Activated CD4-positive, alpha-beta T cell treated with anti-CD3 and anti-CD28 coated beads for 4 hours (primary cell): ENCODE measurements around the gene LINC01488.

ENCODE experiments used
- DNase-seq, 2 donors: peaks; one replicate each; pipeline ENCODE4 v3.0.0-alpha.2; 2020

The LINC01488 gene

DNA sequence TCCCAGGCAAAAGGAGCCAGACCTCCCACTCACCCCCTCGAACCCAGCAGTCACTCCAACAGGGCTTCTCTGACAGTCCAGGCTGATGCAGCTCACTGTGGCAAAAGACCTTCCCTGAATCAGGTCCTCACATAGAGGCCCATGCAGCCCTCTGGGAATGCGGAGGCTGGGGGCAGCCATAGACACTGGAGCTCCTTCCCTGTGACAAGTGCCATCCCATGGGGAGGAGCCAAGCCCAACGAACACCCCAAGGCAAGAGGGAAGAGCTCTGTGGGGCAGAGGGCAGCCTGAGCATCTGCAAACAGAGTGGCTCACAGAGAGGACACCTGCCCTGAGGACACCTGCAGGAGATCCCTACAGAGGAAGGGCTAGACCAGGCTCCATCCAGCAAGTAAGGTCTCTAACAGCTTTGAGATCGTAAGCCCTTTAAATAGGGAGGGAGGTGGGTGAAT is at the start of gene LINC01488:
LINC01488 (plus strand) TSS at position 271 of the 452 bp plus-strand sequence.
- DNase-seq: no peak

DNA sequence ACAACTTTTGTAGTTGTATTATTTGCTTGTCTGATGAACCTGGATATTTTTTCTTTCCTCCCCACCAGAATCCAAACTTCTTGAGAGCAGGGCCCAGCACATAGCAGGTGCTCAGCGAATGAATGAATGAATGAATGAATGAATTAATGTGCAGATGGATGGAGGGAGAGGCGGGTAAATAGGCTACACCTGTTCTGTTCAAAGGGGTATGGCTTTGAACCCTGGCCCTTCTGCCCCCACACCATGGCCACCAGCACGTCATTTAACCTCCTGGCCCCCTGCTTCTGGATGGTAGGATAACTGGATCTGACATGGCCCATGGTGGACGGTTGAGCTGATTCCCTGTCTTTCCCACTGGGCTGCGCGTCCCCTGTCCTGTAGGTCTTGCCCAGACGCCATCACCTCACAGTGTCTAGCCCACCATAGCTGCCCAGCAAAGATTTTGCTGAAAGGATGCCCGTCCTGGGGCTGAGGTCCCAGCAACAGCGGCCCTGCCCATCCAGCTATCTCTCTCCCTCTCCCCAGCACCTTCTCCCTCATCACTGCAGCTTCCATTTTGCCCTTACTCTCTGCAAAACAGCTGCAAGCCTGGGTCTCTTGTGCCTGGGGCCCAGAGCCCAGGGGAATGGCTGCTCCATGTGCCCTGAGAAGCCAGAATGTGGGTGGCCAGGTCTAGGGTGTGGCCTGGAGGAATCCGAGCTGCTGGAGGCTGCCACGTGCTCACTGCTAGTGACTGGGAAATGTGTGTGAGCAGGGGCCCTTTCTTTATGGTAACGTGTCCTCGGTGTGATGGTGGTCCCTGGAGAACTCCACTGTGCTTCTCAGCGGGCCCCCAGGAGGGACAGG is 49.3 kb upstream of the LINC01488 start:
- no peak for DNase-seq

DNA sequence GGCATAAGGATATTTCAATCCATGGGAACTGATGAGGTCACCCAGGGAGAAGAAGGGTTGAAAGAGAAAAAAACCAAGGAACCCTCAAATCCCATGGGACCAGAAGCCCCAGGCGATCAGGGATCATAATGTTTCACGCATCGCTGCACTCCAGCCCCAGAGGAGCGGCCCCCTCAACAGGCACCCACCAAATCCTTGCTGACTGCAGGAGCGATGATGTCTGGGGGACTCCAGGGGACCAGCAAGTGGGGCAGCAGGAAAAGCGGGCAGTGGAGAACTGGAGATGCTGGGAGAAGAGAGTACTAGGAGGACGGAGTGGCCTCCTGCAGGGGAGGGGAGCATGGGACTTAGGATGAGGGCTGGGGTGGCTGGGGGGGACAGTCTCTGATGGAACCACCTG is 47.7 kb upstream of the LINC01488 start:
- DNase-seq: no peak

DNA sequence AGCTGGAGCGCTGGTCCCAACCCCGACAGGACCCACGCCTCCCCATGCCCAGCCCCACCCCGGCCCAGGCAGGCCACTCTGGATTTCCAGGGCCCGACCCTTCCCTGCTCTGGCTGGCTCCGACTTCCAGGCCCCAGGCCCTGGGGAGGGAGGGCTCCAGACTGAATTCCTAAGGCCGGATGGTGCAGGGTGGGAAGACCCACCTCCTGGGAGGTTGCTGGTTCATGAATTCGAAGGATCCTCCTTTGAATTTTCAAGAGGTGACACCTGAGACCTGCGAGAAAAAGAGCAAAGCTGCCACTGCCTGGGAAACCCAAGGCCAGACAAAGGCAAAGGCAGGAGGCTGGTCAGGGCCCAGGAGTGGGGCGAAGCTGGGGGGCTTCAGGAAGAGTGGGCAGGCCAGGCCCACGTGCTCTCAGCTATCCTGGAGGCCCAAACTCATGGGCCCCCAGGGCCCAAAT is 47.0 kb upstream of the LINC01488 start:
- DNase-seq: no peak

DNA sequence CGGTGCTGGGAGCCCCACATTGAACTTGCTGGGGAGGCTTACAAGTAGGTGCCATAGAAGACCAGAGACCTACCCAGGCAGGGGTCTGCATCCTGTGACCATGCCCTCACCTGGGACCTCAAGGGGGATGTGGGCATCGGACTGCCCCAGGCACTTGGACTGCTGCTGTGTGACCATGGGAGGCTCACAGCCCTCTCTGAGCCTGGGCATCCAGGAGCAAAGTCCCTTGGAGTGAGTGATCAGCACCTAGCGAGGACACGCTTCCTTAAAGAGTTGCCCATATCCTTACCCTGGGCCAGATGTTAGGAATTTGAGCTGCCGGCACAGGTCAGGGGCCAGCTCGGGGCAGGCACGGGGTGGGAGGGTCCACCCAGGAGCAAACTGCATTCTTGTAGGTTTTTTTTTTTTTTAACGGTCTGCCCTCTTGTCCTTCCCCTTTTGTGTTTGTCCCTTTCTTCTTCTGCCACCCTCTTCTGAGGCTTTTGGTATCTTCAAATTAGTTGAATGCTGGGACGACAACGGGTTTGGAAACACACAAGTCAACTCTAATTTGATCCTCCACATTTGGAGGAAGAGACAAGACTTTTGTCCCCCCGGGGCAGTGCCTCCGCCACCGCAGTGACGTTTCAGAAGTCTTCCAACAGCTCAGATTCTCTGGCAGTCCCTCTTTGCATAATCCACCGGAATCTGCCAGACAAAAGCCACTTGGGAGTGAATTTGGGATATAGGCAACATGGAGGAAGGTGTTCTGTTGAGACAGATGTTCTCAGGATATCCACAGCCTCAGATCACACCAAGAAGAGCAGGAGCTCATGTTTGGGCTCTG is 46.1 kb upstream of the LINC01488 start:
- no peak for DNase-seq

GRCh38 chr11:69436041-69436982 is 45.2 kb upstream of the LINC01488 start:
- DNase-seq: no peak

- no peak for DNase-seq
Measured at GRCh38 chr11:69437001-69437875, 44.2 kb upstream of the LINC01488 start.

DNA sequence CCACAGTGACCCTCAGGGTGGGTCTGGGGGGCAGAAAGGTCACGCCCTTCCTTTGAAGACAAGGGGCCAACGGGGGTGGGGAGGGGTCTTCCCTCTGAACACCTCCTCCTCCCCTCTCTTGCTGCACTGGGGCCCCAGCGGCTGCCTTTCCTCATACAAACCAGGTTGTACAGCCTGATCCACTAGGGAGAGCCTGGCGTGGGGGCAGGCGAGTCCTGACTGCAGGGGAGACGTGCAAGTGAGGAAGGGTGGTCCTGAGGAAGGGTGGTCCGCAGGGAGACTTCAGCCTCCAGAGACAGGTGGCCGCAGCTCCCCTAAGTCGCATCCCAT is 43.6 kb upstream of the LINC01488 start:
- DNase-seq: no peak

DNA sequence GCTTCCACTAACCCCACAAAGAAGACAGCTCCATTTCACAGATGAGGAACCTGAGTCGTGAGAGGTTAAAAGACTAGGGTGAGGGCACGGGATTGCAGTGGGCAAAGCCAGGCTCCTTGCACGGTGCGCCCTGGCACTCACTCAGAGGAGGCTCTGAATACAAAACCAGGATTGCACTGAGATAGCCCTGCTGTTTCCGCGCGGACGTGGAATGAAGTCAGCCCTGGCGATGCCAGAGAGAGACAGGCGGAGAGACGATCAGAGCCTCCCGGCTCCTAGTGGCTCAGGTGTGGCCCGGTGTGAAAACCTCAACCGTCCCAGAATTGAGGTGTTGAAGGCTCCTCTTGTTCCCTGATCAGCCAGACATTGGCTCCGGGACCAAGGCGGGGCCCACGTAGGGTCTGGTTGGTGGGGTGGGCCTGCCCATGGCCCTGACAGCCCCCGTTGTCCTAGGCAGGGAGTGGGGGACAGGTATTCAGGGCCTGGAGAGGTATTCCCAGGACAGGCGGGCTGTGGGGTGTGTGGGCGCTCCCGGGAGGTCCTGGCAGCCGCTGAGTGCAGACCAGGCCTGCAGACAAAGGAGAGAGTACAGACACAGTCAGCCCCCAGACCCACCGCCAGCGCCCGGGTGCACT is 43.1 kb upstream of the LINC01488 start:
- DNase-seq: no peak

- no peak for DNase-seq
Measured at GRCh38 chr11:69439127-69439526, 42.3 kb upstream of the LINC01488 start.

DNA sequence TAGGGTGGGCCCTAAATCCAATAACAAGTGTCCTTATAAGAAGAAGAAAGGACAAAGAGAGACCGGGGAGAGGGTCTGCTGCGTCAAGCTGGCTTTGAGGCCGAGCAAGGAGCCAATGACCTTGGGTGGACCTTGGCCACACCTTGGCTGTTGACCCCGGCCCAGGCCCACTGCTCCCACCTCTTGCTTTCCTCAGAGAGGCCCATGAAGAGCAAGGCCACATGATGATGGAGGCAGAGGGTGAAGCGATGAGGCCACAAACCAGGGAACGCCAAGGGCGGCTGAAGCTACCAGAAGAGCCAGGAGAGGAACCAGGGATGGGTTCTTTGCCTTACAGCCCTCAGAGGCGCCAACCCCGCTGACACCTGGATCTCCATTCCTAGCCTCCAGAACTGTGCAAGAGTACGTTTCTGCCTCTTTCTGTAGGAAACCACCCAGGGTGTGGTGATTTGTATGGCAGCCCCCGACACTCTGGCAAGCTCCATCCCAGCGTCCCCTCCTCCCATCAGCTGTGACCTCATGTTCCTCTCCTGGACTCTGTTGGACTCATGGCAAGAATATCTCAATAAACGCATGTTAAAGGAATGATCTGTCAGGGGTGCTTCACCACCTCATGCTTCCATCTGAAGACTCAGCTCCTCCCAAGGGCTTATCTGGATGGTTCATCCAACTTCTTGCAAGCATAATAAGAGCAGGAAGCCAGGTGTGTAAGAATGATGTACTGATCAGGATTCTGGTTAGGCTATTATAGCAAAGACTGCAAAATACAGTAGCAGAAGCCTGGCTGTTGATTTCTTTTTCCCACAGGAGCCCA is 41.6 kb upstream of the LINC01488 start:
- no peak for DNase-seq

DNA sequence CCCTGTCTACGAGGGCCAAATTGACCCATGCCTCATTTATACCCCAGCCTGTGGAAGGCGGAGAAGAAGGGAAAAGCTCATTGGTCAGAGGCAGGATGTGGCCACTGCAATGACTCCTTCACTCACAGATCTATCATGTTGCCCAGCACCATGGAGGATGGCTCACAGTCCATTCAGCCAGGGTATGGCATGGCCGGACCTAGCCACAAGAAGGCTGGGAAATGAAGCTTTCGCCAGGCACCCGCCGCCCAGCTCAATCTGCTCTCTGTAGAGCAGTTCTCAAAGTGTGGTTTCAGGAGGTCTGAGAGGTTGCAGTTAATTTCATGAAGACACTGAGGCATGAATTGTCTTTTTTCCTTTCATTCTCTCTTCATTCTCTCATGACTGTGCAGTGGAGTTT is 40.6 kb upstream of the LINC01488 start:
- DNase-seq: no peak

DNA sequence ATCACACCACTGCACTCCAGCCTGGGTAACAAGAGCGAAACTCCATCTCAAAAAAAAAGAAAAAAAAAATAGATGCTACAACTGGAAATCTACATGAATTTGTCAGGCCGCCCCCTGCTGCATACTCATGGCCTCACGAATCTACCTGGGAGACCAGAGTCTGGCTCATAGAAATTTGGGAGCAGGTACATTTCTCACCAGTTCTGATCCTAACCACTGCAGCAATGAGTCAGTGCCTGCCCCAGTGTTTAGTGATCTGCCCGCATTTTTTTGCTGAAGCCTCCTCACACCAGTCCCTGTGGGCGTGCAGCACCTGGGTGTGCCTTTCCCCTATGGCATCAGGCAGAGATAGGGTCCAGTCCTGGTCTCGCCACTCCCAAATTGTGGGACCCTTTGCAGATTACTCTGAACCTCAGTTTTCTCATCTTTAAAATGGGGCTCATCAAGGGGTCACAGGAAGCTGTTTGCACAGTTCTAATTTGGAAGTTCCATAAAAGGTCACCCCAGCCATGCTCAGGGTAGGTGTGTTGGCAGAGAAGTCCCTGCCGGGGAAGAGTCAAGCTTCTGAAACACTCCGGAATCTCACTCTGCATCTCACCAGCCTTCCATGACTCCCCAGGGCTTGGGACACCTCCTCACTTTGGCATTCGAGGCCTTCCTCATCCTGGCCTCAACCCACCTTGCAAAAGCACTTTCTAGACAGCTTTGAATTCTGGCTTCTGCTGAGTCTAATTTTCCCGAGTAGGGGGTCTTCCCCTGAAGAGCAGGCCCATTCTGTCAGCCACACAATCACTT is 39.3 kb upstream of the LINC01488 start:
- DNase-seq: no peak

DNA sequence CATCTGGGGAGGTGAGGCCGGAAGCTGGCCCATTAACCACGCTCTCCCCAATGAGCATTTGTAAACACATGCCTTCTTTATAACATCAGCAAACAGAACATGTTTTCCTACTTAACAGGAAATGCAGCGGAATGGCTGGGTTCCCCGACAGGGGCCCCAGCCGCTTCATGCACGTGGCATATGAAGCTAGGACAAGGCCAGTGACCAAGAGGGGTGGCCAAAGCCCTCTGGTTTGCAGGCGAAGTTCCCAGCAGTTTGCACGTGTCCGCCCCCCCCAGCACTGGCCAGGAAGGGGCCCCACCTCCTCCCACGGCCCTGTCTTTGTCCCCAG is 38.7 kb upstream of the LINC01488 start:
- DNase-seq: no peak

DNA sequence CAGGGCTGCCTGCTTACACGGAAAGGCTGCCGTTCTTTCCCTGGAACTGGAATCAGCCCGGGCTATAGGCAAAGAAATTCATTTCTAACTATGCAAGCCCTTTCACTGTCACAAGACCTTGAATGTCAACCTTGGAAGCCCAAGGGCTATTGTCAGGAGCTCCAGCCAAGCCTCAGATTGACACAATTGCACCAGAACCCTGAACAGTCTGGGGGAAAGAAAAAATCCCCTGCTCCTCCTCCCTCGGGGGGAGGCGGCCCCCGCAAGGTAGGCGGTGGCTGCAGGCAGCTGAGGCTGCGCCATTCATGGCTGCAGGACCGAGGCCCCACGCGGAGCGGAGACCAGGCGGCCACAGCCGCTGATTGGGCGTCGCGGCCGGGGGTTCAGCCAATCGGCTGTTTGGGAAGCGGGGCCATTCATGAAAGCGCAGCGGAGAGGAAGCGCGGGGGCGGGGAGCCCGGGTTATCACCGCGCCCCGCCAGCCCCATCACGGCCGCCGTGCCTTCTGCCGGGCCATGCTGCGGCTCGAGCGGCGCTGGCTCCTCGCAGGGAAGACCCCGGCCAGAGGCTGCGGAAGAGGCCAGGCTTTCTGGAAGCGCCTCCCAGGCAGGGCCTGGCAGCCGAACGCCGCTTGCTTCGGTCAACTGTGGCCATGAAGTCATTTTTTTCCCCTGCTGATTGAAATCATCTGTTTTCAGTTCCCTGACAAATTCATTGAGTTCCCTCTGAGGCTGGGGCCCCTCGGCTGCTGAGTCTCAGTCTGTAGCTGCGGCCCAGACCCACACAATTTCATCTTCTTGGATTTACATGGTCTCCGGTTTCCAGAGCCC is 38.1 kb upstream of the LINC01488 start:
- DNase-seq: peak; percentile 65 to 71

DNA sequence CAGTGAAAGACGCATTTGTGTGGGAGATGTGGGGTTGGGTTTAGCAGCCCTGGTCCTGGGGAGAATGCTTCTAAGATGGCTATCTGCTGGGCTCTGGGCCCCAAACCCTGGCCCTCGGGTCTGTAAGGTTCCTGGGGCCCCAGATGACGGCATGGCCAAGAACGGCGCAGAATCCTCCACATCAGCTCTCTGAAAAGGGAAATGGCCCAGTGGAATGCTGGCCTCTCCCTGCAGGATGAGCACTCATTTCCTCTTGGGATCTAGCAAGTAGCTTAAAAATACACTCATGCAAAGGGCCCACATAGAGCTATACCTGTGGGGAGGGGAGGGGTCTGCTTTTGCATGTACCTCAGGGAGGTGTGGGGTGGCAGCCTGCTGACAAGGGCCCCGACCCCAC is 37.5 kb upstream of the LINC01488 start:
- no peak for DNase-seq

- DNase-seq: no peak
Measured at GRCh38 chr11:69444381-69445130, 36.9 kb upstream of the LINC01488 start.

GRCh38 chr11:69445131-69445470 is 36.4 kb upstream of the LINC01488 start:
- no peak for DNase-seq
